GM18868 (cell line): ENCODE results near the gene ZNF473.

Experiments used
- ATAC-seq: cut with Tn5 transposase; IDR thresholded peaks from one replicate; pipeline ENCODE4 v1.9.1; 2021; ENCODE audit warnings: mild to moderate bottlenecking, moderate library complexity; ENCODE audit not compliant: unreplicated experiment

Gene ZNF473

GRCh38 chr19:50025794-50026549, at the start of gene ZNF473:
Gene ZNF473 (plus strand): TSS chr19:50026005. CDS start chr19:50031083, 5,078 bp downstream.
- ATAC-seq = peak; percentile 61

- ATAC-seq = no peak
Measured at GRCh38 chr19:49976496-49976895, 49.3 kb upstream of the ZNF473 start.

- no peak for ATAC-seq
Measured at GRCh38 chr19:49977076-49977475, 48.7 kb upstream of the ZNF473 start.

- ATAC-seq = no peak
Measured at GRCh38 chr19:49977881-49978280, 47.9 kb upstream of the ZNF473 start.

- ATAC-seq = no peak
Measured at GRCh38 chr19:49978324-49978723, 47.5 kb upstream of the ZNF473 start.

GRCh38 chr19:49981603-49982593, 43.9 kb upstream of the ZNF473 start:
- ATAC-seq = no peak

GRCh38 chr19:49983645-49984229, 42.1 kb upstream of the ZNF473 start:
- ATAC-seq = no peak

GRCh38 chr19:49984491-49984890, 41.3 kb upstream of the ZNF473 start:
- no peak for ATAC-seq

- no peak for ATAC-seq
Measured at GRCh38 chr19:49985871-49986270, 39.9 kb upstream of the ZNF473 start.

- no peak for ATAC-seq
Measured at GRCh38 chr19:49986354-49986753, 39.5 kb upstream of the ZNF473 start.

- ATAC-seq = no peak
Measured at GRCh38 chr19:49987159-49987698, 38.6 kb upstream of the ZNF473 start.

GRCh38 chr19:49988007-49988406, 37.8 kb upstream of the ZNF473 start:
- ATAC-seq = no peak

- no peak for ATAC-seq
Measured at GRCh38 chr19:49988433-49988832, 37.4 kb upstream of the ZNF473 start.

- ATAC-seq = no peak
Measured at GRCh38 chr19:49997709-49998108, 28.1 kb upstream of the ZNF473 start.

- no peak for ATAC-seq
Measured at GRCh38 chr19:49999371-50000010, 26.3 kb upstream of the ZNF473 start.

GRCh38 chr19:50000038-50000840, 25.6 kb upstream of the ZNF473 start:
- ATAC-seq = no peak

- no peak for ATAC-seq
Measured at GRCh38 chr19:50000841-50001557, 24.8 kb upstream of the ZNF473 start.

GRCh38 chr19:50001775-50002174, 24.0 kb upstream of the ZNF473 start:
- no peak for ATAC-seq

GRCh38 chr19:50002386-50002960, 23.3 kb upstream of the ZNF473 start:
- no peak for ATAC-seq
